EH (cell line): Measurements from ENCODE around the gene AGRN.
"Not testable (repeated sequence)": the region's sequence is repeated elsewhere in the genome, so short reads cannot be mapped to it uniquely, and the experiment has no call there.

Experiments used
- DNase-seq: peaks from one replicate; pipeline ENCODE4 v3.0.0-alpha.2; 2015; ENCODE audit warnings: low read depth

AGRN gene

GRCh38 chr1:1053682-1054081, 33.8 kb downstream of the AGRN start:
- no peak for DNase-seq

- DNase-seq = no peak
Observed at GRCh38 chr1:1054099-1054700, 34.3 kb downstream of the AGRN start.

GRCh38 chr1:1054971-1055370, 35.1 kb downstream of the AGRN start:
- DNase-seq = no peak

GRCh38 chr1:1055841-1056736, 36.2 kb downstream of the AGRN start:
- DNase-seq = no peak

- DNase-seq = not testable (repeated sequence)
Observed at GRCh38 chr1:1057769-1058087, 37.8 kb downstream of the AGRN start.

GRCh38 chr1:1058088-1058905, 38.4 kb downstream of the AGRN start:
- DNase-seq = no peak

- peak; percentile 42 for DNase-seq
Observed at GRCh38 chr1:1058921-1059493, 39.1 kb downstream of the AGRN start.

GRCh38 chr1:1059494-1060280, 39.8 kb downstream of the AGRN start:
- peak; percentile 81 for DNase-seq

GRCh38 chr1:1060281-1061000, 40.5 kb downstream of the AGRN start:
- DNase-seq = no peak

- DNase-seq = no peak
Observed at GRCh38 chr1:1061682-1062345, 41.9 kb downstream of the AGRN start.

GRCh38 chr1:1062348-1063163, 42.6 kb downstream of the AGRN start:
- no peak for DNase-seq

- DNase-seq = no peak
Observed at GRCh38 chr1:1063261-1063944, 43.5 kb downstream of the AGRN start.

GRCh38 chr1:1063945-1064831, 44.3 kb downstream of the AGRN start:
- DNase-seq = peak; percentile 76

- no peak for DNase-seq
Observed at GRCh38 chr1:1065265-1065939, 45.5 kb downstream of the AGRN start.

- not testable (repeated sequence) for DNase-seq
Observed at GRCh38 chr1:1065940-1066304, 46.0 kb downstream of the AGRN start.

GRCh38 chr1:1066403-1067283, 46.7 kb downstream of the AGRN start:
- DNase-seq = no peak
